Measurements from ENCODE around the gene CEP112.
"Not testable (repeated sequence)": the region's sequence is repeated elsewhere in the genome, so short reads cannot be mapped to it uniquely, and the experiment has no call there.

CEP112 gene

DNA sequence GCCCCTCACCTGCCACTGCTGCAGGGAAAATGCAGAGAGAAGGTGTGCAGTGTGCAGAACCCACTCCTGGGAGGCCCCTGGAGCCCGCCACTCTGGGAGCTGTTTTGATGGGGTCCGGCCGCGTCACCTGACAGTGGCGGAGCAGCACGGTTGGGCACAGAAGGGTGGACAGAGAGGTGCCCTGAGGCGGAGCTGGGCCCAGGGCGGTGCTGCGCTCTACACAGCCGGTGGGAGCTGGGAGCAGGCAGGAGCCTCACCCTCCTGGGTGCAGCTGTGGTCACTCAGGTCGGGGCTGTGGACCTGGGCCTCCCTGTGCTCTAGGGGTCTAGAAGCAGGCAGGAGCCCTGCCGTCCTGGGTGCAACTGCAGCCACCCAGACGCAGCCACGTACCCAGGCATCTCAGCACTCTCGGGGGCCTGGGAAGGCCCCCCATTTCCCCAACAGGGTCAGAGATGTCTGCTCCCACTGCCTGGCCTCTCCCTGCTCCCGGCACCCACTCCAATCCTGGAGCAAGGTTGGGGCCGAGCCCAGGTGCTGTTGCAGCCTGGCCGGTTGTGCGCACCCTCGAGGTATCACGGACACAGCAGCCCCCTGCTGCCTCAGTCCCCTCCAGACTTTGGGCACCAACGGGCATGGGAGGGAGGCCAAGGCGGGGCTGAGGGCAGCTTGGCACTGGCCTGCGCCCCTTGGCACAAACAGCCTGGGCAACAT is 326.1 kb downstream of the CEP112 start:
- no peak for DNase-seq

DNA sequence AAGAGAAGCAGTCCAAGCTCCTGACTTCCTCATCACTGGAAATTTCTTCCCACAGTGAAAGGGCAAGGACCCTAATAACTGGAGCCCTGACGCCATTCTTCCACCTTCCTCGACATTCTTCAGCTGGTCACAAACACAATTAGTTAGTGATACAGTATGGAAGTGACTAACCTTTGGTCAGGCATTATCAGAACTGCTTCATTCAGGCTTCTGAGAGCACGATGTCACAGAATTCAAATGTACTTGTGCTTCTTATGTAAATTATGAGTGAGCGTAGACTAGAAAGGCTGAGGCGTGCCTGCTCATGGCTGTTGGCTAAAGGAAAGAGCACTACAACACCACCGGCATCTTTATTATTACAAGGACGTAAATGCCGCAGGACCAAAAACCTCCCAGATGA is 327.5 kb downstream of the CEP112 start:
- DNase-seq = no peak

DNA sequence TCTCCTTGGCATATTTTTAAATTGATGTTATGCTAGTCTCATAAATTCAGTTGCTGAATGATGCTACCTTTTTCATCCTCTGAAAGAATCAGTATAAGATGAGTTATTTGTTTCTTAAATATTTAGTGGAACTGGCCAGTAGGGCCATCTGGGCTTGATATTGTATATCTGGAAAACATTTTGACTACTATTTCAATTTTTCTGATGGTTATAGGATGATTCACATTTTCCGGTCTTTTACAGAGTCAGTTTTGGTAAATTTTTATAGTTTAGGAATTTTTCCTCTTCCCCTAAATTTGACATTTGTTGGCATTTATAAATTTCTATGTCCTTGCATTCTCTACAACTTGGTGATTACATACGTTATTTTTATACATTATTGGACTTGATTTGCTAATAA is 334.2 kb downstream of the CEP112 start:
- DNase-seq = no peak

DNA sequence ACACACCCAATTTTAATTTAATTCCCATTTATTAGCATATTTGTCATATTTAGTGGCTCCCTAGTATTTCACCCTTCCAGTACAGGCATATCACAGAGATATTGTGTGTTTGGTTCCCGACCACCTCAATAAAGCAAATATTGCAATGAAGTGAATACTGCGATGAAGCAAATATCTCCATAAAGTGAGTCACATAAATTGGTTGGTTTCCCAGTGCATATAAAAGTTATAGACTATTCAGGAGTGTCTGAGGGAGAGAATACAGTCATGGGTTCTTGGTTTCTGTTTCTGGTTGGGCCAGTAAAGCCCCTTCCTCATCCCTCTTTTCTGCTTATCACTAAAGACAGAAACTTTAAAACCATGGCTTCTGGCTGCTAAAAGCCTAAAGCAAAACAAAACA is 335.1 kb downstream of the CEP112 start:
- DNase-seq = no peak

DNA sequence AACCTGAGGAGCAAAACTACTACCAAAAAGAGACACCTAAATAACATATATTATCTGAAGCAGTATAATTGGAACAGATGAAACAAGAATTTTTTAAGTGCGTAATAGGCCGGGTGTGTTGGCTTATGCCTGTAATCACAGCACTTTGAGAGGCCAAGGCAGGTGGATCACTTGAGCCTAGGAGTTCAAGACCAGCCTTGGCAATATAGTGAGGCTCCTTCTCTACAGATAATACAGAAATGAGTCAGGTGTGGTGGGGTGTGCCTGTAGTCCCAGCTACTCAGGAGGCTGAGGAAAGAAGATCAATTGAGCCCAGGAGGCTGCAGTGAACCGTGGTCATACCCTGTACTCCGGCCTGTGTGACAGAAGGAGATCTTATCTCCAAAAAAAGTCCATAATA is 336.3 kb downstream of the CEP112 start:
- no peak for DNase-seq

DNA sequence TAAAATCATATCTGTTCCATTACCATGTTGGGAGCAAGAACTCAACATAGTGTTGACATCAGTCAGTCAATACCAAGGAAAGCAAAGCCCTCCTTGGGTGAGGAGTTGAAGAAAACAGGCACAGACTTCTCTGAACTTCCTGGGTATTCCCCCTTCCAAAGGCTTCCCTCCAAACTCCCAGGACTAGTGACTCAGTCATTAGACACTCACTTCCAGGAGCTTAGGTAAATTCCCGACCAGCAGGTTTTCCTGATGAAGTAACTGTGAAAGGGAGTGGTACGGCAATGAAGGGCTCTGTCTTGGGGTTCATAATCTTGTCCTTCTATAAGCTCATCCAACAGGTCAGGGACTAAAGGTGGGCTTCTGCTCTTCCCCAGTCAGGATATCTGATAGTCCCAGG is 336.7 kb downstream of the CEP112 start:
- no peak for DNase-seq

DNA sequence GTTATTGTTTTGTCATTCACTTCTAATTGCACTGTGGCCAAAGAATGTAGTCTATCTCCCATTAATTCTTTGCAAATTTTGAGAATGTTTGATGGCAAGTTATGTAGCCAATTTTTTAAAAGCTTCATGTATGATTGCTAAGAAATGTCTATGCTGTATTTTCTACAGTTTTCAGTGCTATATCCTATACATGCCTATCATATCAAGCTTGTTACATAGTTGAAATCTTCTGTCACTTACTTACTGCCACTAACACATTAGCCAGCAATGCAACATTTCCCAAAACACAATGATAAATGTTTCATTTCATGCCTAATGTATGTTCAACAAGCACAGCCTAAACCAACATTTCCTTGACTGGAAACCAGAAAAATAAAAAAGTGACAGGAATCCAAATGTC is 338.1 kb downstream of the CEP112 start:
- DNase-seq = no peak

DNA sequence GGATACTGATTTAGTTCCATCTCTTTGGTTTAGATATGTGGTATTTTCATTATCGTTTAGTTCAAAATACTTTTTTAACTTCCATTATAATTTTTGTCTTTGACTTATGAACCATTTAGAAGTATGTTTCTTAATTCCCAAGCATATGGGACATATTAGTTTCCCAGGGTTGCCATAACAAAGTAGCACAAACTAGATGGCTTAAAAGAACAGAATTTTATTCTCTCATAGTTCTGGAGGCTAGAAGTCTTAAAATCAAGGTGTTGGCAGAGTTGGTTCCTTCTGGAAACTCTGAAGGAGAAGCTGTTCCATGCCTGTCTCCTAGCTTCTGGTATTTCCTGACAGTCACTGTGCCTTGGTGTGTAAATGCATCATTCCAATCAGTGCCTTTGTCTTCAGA is 339.0 kb downstream of the CEP112 start:
- no peak for DNase-seq

DNA sequence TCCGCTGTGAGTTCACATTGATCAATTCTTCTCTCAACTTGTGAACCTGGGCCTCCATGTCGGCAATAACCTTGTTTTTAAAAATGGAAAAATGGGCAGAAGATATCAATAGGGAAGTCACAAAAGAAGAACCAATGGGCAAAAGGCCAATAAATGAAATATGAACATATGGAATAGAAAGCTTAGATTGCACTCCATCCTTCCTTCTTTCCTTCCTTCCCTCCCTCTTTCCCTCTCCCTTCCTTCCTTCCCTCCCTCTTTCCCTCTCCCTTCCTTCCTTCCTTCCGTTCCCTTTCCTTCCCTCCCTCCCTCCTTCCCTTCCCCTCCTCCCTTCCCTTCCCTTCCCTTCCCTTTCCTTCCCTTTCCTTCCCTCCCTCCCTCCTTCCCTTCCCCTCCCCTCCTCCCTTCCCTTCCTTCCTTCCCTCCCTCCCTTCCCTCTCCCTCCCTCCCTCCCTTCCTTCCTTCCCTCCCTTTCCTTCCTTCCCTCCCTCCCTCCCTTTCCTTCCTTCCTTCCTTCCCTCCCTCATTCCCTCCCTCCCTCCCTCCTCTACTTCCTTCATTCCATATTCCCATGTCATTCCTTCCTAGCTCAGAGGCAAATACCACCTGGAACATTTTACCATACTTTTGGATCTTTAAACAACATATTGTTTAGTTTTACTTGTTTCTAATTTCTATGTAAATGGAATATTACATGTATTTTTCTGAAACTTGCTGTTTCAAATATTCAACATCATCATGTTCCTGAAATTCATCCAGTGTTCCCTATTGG is 339.8 kb downstream of the CEP112 start:
- no peak for DNase-seq

DNA sequence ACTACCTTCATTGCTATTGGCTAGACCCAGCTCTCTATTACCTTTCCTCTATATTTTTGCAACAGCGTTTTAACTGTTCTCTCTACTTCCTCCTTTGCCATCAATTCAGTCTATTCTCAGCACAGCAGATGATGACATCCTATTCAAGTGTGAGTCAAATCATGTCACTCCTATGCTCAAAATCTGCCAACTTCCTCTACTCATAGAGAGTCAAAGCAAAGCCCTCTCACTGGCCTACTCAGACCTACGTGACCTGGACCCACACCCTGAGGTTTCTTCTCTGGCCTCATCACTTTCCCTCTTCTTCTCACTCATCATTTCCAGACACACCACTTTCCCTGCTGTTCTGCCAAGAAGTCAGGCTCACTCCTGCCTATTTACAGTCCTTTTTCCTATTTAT is 341.4 kb downstream of the CEP112 start:
- DNase-seq = no peak

DNA sequence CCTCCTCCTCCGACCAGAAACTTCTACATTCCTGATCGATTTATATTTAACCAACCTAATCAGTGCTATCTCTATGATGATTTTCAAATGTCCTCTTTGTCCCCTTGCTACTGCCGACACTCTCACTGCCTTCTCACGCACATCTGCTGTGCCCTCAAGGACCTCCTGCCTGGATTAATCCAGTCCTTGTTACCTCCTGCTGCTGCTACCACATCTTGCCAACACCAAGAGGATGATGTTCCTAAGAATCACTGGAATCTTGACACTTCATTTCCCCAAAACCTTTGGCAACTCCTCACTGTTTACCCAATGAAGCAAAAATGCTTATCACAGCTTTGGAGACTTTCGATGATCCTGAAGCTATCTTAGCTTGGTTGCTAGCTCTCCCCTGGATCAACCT is 343.2 kb downstream of the CEP112 start:
- no peak for DNase-seq

DNA sequence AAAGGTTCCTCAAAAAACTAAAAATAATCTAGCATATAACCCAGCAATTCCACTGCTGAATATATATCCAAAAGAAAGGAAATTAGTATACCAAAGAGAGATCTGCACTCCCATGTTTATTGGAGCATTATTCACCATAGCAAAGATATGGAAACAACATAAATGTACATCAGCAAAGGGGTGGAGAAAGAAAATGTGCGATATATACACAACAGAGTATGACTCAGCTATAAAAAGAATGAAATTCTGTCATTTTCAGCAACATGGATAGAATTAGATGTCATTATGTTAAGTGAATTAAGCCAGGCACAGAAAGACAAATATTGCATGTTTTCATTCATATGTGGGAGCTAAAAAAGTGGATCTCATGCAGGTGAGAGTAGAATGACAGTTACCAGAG is 350.8 kb downstream of the CEP112 start:
- no peak for DNase-seq

DNA sequence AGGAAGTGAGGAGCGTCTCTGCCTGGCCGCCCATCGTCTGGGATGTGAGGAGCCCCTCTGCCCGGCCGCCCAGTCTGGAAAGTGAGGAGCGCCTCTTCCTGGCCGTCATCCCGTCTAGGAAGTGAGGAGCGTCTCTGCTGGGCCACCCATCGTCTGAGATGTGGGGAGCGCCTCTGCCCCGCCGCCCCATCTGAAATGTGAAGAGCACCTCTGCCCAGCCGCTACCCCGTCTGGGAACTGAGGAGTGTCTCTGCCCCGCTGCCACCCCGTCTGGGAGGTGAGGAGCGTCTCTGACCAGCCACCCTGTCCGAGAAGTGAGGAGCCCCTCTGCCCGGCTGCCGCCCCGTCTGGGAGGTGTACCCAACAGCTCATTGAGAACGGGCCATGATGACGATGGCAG is 354.7 kb downstream of the CEP112 start:
- DNase-seq = not testable (repeated sequence)

DNA sequence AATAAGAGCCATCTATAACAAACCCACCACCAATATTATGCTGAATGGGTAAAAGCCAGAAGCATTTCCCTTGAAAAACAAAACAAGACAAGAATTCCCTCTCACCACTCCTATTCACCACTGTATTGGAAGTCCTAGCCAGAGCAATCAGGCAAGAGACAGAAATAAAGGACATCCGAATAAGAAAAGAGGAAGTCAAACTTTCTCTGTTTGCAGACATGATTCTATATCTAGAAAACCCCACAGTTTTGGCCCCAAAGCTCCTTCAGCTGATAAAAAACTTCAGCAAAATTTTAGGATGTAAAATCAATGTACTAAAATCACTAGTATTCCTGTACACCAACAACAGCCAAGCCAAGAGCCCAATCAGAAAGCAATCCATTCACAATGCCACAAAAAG is 358.7 kb downstream of the CEP112 start:
- no peak for DNase-seq

DNA sequence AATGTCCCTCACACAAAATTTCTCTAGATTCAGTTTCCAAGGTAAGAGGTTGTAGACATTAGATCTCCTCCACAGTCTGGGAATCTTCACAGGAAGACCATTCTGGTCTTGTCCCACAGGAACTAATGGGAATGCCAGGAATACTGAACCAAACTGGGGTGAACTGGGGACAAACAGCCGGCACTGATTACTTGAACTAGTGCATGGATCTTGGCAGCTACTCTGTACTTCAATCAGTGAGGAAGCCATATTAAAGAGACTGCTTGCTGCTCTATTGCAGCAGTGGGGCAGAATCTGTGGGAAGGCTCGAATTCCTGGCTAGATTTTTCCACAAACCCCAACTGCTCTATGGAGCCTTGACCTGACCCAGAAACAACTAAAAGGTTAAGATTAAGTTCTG is 361.6 kb downstream of the CEP112 start:
- DNase-seq = no peak

DNA sequence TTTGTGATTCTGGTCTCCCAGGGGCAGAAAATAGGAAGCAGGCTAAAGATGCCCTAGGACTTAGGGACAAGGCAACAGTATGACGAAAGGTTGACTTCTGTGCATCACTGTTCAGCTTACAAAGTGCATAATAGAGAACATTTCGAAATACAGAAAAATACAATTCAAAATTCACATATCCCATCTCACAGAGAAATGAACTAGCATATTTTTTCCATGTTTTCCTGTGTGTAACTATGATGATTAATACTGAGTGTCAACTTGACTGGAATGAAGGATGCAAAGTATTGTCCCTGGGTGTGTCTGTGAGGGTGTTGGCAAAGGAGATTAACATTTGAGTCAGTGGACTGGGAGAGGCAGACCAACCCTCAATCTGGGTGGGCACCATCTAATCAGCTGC is 365.4 kb downstream of the CEP112 start:
- DNase-seq = not testable (repeated sequence)

DNA sequence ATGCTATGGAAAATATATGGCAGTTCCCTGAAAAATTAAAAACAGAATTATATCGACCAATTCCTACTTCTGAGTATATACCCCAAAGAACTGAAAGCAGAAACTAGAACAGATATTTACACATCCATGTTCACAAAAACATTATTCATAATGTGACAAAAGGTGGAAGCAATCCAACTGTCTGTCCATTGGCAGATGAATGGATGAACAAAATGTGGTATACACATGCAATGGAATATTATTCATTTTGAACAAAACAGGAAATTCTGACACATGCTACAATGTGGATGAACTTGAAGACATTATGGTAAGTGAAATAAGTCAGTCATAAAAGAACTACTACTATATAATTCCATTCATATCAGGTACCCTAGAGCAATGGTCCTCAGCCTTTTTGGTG is 367.0 kb downstream of the CEP112 start:
- DNase-seq = no peak

DNA sequence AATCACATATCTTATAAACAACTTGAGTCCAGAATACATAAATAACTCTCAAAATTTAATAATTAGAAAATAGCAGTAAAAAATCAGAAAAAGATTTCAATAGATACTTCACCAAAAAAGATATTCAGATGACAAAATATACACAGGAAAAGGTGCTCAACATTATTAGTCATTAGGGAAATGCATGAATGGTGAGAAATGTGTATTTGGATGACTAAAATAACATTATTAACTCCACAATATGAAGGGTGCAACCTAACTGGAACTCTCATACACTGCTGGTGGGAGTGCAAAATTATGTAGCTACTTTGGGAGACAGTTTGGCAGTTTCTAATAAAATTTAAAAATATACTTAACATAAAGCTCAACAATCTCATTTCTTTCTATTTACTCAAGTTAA is 368.2 kb downstream of the CEP112 start:
- DNase-seq = no peak

DNA sequence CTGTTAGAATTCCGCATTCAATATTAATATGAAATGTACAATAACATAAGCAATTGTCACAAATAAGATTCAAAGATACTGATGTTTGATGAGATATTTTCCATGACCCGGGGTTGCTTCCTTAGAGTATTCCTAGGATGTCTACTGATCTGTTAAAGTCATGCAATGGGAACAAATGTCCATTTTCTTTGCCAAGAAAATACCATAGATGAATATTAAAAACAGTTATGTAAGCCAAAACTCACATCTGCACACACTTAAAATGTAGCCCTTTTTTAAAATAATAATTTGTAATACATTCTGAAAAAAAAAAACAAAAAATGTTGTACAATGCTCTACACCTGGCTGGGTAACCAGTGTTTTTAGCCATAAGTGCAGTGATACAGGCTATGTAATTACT is 371.1 kb downstream of the CEP112 start:
- no peak for DNase-seq

DNA sequence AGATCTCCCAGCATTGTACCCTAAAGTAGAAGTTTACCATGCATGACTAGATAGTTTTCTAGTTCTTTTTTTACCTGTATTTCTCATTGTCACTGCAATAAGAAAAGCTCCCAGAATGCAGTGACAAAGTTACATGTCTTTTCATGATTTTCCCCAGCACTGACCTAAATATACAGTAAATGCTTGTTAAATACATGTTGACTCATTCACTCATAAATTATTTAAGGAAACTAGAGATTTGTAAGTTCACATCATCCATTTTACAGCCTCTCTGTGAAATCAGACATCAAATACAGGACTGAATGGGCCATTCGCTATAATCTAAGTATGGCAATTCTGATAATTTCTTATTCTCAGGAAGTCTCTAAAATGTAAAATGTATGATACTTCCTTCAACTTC is 371.6 kb downstream of the CEP112 start:
- DNase-seq = no peak

DNA sequence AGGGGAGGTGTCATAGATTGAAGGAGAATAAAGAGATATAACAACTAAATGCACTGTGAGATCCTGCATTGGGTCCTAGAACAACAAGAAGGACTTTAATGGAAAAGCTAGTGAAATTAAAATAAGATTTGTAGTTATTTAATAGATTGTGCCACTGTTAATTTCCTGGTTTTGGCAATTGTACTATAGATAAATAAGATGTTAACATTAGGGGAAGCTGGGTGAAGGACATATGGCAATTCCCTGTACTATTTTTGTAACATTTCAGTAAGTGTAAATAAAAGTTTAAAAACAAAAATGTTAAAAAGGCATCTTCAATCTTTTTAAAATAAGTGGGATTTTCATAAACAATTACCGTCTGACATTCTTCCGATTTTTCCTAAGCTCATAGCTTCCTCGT is 372.1 kb downstream of the CEP112 start:
- no peak for DNase-seq

DNA sequence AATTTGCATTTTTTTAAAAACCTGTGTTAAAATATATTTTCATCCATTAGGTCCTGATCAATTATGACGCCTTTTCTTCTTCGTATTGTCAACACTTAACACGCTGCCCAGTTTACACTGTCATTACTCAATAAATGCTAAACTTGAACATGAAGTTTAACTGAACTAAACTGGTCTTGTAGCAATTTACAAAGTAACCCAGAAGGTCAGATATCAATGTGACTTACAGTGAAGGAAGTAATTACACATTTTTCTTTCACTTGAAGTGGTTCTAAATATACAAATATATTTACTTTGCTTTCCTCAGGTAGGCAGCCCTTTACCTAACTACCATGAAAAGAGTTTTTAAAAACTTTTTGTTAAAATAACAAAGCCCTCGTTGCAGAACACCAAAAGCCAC is 374.0 kb downstream of the CEP112 start:
- DNase-seq = no peak

DNA sequence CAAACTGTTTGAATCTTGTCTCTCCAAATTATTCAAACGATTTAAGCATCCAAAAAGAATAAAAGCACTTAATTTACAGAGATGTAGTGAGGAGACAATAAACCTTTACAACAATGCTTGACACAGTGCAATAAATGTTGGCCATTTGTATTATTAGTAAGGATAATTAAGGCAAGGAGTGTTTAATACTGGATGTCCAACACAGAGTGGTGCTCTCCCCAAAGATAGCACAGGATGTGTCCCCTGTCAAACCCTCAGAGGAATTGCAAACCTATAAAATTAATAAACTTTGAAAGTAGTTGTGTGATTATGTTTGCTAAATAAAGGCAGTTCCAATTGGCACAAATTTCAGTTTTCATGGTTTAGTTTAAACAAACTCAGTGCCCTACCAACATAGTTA is 377.5 kb downstream of the CEP112 start:
- no peak for DNase-seq

DNA sequence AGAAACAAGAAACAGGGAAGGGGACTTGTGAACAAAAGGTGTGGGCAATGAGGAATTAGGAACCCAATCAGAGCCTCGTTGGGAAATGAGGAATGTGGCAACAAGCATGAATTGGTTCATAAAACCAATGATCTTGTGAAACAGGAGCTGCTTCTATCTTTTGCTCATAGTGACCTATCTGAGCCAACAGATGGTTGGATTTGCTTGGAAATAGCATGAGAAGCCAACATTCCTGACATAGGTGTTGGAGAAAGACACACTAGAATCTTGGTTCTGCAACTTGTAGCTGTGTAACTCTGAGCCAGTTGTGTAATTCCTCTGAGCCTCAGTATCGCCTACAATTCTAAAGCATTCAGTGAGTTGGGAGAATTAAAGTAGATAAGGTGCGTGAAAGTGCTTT is 378.6 kb downstream of the CEP112 start:
- DNase-seq = no peak

DNA sequence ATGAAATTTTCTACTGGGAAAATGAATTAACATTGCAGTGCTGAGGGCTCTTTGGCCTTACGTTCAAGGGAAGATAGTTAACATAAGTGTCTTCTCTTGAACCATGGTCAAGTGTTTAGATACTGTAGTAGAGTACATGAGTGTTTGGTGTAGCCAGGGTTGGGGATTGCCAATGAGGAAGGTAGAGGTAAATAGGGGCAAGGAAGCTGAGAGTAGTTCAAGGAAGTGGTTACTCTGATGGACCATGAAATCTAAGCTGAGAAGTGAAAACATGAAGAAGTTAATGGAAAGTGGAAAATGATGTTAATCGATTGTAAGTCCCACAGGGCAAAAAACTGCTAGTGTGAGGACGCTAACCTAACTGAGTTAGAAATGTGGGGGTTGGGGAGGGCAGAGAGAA is 380.9 kb downstream of the CEP112 start:
- no peak for DNase-seq
